GM11168 (cell line): ENCODE measurements around the gene CDC42SE2.
"Not testable (repeated sequence)": the region's sequence is repeated elsewhere in the genome, so short reads cannot be mapped to it uniquely, and the experiment has no call there.

Experiments used
- in situ Hi-C: fragments of 300-500 bp; cut with MboI; formaldehyde crosslinking; loops from one replicate; pipeline ENCODE4 v1.12.0; 2022; ENCODE audit warnings: low sequenced_read_pairs; ENCODE audit not compliant: unreplicated experiment

The CDC42SE2 gene

DNA sequence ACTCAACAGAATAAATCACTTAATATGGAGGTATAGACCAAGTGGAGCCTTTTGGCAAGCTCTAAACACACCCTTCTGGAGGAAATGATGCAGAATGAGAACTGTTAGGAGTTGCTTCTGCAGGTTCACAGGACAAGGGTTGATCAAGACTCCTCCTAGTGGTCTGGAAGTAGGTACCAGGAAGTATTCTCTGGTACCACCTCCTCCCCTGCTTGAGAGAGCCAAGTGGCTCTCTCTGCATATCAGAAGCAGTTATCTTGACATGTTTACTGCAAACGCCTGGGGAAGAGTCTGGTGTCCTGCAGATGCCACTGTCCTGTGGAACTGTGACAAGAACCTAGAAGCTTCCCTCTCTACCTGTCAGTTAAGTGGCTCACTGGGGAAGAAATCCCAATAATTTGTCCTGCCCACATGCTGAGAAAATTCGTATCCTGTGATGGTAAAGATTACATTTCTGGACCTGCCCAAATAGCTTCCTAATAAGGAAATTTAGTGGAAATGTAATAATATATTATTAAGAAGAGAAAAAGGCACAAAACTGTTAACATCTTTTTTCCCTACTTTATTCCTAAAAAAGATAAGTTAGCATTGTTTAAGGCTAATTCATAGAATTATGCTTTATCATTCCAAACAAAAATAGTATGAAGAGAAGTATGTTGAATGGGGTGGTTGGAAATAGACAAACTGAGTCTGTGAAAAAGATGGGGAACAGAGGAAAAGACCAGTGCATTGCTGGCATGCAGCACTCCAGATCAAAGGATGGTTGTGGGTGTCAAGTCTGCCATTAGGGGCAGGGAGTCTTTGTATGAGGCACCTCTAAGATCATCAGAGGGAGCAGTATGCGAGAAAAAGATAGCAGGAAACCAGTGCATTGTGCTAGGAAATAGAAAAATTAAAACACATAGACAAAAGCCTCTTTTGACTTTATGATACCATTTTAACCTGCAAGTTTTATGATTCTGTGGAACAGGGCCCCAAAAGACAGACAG is 118.8 kb downstream of the CDC42SE2 start:
- in situ Hi-C loops = no loop called here

DNA sequence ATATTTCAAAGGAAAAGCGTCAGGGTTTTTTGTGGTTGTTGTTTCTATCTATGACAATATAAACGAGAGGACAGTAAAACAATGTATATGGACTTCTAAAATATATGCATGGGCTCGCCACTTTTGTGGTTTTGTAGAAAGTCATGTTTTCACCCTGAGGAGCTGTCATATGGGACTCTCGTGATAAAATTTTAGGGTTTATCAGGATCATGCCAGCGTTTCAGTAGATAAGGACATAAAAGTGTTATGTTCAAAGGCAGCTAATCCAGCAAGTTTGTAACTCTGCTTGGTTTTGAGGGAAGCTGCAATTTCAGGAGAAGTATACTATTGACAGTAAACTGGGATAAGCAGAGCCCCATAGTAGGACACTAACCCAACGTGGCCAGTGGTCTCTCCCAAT is 120.3 kb downstream of the CDC42SE2 start:
- in situ Hi-C loops = no loop called here

DNA sequence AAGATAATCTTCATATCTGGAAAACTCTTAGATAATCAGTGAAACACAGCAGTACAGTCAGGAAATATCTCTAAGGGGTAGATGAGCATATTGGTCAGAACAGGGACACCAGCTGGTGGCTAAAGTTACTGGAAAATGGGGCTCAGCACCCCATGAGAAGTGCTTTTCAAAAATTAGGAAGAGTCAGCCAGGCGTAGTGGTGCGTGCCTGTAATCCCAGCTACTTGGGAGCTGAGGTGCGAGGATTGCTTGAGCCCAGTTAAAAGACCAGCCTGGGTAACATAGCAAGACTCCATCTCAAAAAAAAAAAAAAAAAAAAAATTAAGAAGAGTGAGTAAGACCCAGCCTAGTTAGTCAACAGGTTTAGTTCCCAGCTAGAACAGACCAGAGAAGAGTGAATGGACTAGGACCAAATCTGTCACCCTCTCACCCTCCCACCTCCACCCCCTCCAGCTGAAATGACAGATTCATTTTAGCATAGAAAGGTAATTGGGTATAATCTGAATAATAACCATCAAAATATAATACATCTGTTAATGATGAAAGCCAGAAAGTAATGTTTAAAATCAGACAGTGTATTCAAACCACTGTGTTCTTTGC is 120.9 kb downstream of the CDC42SE2 start:
- in situ Hi-C loops = no loop called here

DNA sequence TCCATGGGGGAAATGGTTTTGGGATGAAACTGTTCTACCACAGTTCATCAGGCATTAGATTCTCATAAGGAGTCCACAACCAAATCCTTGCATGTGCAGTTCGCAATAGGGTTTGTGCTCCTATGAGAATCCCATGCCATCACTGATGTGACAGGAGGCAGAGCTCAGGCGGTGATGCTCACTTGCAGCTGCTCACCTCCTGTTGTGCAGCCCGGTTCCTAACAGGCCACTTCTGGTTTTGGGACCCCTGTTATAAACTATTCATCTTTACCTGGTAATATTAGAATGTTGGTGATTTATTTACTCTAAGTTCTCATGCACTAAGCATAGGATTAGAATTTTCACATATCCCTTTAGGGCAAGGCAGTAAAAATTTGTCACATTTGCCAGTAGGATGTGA is 122.3 kb downstream of the CDC42SE2 start:
- in situ Hi-C loops = no loop called here

DNA sequence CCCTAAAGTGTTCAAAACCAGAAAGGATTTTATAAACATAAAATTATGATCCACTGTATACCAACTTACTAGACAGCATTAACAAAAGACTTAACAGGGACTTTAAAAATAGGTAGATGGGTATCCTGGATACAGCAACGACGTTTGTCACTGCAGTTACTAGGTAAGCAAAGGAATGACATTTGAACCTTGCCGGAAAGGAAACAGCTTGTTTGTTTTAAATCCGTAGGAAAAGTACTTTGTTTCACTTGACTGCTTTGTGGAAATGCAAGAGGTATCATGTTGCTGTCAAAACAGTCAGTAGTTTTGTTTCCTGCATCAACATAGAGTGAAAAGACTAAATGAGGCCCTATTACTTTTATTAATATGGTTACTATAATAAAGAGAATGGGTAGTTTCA is 122.9 kb downstream of the CDC42SE2 start:
- in situ Hi-C loops = no loop called here

DNA sequence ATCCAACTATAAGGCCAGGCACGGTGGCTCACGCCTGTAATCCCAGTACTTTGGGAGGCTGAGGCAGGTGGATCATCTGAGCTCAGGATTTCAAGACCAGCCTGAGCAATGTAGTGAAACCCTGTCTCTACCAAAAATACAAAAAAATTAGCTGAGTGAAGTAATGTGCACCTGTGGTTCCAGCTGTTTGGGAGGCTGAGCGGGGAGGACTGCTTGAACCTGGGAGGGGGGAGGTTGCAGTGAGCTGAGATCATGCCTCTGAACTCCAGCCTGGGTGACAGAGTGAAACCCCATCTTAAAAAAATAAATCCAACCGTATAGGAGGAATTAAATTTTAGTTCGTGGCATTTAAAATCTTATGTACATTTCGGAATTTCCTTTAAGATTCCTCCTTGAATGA is 123.4 kb downstream of the CDC42SE2 start:
- in situ Hi-C loops = no loop called here

DNA sequence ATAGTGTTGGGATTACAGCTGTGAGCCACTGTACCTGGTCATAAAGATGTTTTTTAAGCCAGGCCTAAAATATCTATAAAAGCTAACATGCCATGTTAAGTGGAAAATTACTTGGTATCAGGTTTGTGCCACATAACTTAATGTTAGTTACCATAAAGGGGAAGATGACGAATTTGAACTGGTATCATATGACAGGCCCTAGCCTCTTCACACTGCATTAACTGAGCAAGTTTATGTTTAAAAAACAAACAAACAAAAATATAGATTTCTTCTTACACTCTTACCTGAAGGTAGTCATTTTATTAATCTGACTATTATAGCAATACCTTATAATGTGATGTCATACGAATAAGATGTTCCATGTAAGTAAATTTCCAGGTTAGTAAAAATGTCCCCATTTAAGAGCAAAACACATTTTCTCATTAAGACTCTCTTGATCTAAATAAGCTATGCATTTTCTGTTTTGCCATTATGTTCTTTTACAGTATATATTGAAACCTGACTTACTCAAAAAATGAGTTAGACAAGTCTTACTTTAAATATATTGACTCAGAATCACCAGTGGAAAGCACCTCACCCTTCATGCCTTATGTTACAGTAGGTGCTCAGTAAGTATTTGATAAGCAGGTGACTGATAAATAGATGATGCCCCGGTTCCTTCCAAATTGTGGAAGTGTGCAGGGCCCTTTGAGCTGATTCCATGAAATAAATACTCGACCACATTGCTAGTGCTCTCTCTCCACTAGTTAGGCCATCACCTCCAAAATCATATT is 125.4 kb downstream of the CDC42SE2 start:
- in situ Hi-C loops = no loop called here

DNA sequence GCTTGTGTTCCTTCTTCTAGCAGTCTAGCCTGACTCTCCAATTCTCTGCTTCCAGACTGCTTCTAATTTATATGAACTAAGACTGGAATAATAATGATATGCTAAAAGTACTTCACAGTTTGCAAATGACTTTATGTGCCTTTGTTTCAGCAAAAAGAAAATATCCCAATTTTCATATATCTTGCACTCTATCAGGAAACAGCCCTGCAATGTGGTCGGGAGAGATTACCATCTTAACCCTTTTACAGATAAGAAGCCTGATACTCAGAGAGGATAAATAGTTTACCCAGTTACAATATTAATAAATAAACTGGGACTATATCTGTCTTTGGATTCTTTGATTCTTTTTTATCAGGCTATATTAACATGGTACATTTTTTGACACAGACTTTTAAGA is 126.0 kb downstream of the CDC42SE2 start:
- in situ Hi-C loops = no loop called here

DNA sequence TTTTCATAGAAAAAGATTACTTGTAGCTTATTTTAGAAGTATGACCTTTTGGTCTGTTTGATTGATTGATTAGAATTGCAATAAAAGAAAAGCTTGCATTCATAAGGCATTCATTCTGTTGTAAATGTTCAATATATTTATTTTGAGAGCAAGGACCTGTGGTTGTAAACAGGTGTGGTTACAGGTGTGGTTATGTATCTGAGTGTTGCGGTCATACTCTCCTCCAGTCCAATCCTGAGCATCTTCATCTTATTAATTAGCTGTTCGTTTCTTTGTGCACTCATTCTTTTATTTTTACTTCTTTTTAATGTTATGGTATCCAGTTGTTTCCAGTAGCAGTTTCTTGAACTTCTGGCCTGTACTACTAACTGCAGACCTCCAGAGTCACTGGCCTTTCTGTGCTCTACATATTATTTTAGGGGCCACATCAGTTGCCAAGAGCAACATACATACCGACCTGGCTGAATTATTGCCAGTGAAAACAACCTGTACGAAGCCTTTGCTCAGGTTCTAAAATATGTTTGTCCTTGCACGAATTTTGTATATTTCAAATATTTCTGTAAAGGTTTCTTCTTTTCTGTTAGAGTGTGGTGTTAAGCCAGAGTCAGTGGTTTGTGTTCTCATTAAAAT is 128.7 kb downstream of the CDC42SE2 start:
- in situ Hi-C loops = no loop called here

DNA sequence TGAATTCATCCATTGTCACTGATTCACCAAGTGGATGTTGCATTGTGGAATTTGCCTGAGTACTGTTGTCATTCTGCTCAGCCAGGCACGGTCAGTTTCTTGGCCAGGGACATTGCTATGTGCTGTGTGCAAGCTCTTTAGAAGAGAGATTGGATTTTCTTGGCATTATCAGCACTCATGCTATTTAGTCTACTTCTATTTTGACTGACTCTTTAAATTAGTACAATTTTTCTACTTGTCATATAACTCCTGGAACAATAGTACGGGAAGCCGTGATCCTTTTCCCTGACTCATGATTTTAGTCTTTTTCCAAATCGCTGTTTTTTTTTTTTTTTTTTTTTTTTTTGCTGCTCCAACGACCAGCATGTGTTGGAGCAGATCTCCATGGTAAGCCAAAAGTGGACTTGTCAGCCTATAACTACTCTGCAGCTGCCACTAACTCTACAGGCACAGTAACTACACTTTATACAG is 129.7 kb downstream of the CDC42SE2 start:
- in situ Hi-C loops = no loop called here

DNA sequence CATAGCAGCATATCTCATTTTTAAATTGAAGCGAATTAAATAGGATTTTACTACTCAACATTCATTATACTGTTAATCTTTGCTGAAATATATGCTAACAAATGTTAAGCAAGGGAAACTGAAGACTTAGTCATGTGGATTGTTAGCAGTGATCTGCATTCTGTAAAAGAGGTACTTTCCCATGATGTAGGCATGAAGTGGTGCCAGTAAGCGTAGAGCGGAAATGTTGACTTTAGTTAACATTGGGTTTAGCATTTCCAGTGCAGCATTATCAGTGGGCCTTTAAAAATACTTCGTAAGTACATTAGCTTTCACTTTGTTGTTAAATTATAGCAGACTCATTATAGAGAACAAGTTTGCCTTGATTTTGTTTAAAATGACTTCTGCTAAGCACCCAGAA is 130.3 kb downstream of the CDC42SE2 start:
- in situ Hi-C loops = no loop called here

DNA sequence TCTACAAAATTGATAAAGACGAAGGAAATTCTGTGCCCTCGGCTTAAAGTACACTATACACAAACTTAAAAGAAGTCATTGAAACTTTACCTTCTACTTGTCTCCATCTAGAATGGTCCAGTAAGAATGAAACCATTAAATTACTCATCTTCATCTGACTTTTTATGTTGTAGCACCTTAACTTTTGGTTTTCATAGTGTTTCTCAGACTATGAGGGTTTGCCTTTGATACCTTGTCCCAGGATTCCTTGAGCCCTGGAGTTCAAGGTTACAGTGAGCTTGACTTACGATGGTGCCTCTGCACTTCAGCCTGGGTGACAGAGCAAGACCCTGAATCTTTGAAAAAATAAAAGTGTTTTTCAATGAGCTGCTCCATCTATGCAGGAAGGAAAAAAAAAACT is 132.2 kb downstream of the CDC42SE2 start:
- in situ Hi-C loops = no loop called here

DNA sequence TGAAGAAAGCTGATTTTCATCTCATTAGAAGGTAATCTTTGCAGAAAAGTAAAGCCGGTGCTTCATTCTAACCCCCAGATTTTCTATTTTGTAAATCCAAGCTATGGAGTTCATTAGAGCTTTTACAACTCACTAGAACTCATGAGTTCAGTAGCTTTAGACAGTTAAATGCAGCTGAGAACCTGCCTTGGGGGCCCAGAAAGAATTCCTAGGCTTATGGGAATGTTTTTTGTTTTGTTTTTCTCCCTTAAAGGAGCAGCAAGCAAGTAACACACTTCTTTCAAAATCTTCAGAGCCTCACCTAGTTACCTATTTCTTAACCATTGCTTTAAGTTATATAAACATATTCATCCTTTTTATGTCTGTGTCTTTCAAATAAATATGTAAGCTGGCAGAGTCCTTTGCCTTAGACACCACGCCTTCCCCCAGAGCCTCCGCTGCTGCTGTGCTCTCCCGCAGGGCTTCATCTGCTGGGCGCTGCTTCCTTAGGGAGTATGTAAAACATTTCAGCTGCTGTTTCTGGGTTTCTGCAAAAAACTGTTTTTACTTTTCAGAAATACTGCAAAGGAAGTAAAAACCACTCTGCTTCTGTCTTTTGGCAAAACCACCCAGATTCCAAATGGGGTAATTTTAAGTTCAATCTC is 132.9 kb downstream of the CDC42SE2 start:
- in situ Hi-C loops = no loop called here

DNA sequence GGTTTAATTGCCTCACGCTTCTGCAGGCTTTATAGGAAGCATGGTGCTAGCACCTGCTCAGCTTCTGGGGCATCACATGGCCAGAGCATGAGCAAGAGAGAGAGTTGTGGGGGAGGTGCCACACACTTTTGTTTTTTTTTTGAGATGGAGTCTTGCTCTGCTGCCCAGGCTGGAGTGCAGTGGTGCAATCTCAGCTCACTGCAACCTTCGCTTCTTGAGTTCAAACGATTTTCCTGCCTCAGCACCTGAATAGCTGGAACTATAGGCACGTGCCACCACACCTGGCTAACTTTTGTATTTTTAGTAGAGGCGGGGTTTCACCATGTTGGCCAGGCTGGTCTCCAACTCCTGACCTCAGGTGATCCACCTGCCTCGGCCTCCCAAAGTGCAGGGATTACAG is 135.2 kb downstream of the CDC42SE2 start:
- in situ Hi-C loops = not testable (repeated sequence)

DNA sequence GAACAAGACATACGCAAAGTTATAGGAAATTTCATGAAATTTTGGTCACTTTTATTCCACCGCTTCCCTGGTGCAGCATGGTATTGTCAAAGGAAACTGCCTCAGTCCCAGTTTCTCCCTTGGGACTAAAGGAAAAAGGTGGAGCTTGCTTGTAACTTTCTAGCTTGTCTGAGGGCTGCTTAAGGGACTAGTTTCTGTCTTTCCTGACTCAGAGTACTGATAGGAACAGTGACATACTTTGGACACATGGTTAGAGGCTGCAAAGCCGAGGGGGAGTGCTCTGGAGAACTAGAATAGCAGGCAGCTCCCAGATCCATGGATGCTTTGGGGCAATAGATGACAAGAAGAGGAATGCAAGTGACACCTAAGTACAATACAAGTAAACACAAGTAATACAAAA is 136.7 kb downstream of the CDC42SE2 start:
- in situ Hi-C loops = loop anchor here (25.0 kb wide), 1 partner anchor 513 kb away; no protein-coding TSS in a partner anchor

DNA sequence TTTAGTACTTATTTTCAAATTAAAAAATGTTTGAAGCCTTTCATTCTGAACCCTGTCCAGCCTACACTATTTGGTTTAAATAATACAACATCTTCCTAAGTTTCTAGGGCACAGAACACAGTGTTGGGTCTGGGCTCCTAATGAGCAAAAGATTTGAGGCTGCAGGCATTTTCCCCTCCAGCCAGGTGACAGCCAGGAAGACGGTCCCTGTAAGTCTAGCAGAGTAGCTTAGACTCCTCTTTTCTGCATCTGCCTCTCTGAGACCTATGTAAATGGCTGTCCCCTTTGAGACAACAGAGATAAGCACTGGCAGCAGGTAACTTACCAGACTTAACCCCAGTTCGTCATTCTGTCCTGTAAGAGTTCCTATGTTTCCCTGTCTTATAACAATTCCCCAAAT is 141.8 kb downstream of the CDC42SE2 start:
- in situ Hi-C loops = loop anchor here (25.0 kb wide), 1 partner anchor 518 kb away; no protein-coding TSS in a partner anchor

DNA sequence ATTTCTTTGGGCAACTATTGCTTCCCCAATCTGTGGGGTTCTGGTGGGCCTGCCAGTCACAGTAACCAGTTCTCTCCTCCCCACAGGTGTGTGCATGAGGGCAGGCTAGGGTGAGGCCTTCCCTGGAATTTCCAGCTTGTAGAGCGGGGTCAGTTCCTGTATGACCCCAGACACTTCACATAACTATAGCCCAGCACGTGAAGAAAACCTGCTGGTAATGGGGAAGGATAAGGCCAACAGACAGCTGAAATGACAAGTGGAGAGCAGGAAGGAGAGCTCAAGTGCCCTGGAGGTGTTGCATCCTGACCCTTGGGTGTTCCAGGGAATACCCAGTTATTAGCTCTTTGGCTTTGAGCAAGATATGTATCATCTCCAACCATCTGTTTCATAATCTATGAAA is 142.2 kb downstream of the CDC42SE2 start:
- in situ Hi-C loops = loop anchor here (25.0 kb wide), 1 partner anchor 519 kb away; no protein-coding TSS in a partner anchor

DNA sequence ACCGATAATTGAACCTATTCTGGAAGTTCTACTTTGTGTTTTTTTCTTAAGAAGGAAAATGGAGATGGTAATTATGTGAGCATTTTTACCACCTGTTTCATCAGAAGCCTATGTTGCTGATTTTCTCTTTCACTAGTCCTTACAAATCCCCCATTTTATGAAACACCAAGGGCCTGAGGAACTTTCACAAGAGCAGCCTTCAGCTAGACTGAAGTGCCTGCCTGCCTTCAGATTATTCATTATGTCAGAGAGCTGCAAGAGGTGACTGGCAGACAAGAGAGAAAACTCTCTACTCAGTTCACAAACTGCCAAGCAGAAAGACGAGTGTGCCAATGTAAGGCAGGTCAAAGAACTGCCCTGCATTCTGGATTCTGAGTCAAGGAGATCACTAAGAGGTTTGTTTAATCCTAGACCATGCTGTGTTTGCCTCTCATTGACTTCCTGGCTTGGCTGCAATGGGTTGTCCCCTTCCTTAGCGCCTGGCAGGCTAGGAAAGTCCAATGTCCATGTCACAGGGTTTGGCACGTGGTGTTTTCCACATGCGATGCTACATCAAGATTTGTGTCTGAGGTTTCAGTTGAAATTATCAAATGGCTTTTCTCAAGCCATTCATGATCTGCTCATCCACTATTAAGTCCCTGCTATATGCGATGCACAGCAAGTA is 143.3 kb downstream of the CDC42SE2 start:
- in situ Hi-C loops = loop anchor here (25.0 kb wide), 1 partner anchor 520 kb away; no protein-coding TSS in a partner anchor
